Lower leg skin (tissue), 3 donors: Measurements from ENCODE around the gene SRRM3.

Experiments
- POLR2A ChIP-seq, 2 donors: fragments of 450-650 bp; IDR thresholded peaks; one replicate each; pipeline ENCODE4 v1.6.1; 2016 to 2017; ENCODE audit warnings: antibody characterized with exemption in 2 of 2, mild to moderate bottlenecking in 1 of 2, moderate library complexity in 1 of 2
- TF ChIP-seq, protein P1 (sequence below), 3 donors: fragments of 450-650 bp; IDR thresholded peaks; one replicate each; pipeline ENCODE4 v1.5.1; 2016; ENCODE audit warnings: antibody characterized with exemption in 3 of 3, mild to moderate bottlenecking in 3 of 3, moderate library complexity in 2 of 3

DNA sequence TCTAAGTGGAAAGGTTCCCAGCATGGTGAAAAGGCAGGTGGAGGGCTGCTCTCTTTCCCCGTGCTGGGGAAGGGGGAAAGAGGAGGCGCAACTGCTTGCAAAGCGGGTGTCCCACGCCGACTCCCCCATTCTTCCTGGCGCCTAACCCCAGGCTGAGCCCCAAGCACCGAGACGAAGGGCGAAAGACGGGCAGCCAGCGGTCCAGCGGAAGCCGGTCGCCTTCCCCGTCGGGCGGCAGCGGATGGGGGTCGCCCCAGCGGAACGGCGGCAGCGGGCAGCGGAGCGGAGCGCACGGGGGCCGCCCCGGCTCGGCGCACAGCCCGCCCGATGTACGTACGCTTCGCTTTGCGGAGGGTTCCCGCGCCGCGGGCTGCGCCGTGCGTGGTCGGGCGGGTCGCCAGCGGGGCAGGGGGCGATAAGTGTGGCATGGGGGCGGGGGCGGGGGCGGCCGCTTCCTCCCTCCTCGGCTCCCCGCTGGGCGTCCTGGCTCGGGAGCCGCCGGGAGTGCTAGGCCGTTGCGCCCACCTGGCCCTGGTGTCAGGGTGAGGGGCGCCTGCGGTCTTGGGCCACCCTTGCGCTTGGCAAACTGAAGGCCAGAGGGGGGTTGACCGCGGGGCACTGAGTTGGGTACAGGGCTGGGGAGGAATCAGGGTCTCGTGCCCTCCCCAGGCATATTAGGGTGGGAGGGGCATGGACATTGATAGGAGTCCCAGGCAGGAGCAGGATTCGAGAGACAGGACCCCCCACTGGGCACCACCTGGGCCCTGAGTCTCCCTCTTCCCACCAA is 65.6 kb downstream of the SRRM3 start:
- TF ChIP-seq, protein P1, sequence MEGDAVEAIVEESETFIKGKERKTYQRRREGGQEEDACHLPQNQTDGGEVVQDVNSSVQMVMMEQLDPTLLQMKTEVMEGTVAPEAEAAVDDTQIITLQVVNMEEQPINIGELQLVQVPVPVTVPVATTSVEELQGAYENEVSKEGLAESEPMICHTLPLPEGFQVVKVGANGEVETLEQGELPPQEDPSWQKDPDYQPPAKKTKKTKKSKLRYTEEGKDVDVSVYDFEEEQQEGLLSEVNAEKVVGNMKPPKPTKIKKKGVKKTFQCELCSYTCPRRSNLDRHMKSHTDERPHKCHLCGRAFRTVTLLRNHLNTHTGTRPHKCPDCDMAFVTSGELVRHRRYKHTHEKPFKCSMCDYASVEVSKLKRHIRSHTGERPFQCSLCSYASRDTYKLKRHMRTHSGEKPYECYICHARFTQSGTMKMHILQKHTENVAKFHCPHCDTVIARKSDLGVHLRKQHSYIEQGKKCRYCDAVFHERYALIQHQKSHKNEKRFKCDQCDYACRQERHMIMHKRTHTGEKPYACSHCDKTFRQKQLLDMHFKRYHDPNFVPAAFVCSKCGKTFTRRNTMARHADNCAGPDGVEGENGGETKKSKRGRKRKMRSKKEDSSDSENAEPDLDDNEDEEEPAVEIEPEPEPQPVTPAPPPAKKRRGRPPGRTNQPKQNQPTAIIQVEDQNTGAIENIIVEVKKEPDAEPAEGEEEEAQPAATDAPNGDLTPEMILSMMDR (IDR thresholded peaks at IDR 0.05) = no peak
- TF ChIP-seq POLR2A (IDR thresholded peaks at IDR 0.05) = no peak
